A549 (cell line): Measurements from ENCODE around the gene SUSD3.

ENCODE experiments used
- CHD4 ChIP-seq: fragments of 200-600 bp; sonication (generic); IDR thresholded peaks from 2 replicates; pipeline ENCODE4 v1.6.1; 2016; ENCODE audit warnings: antibody characterized with exemption, mild to moderate bottlenecking, borderline replicate concordance
- CTCF ChIP-seq: fragments of >200 bp; sonication (Bioruptor Twin); formaldehyde crosslinking; IDR thresholded peaks from 3 replicates; pipeline ENCODE4 v1.5.1; 2016
- E2F6 ChIP-seq: IDR thresholded peaks from 2 replicates; pipeline ENCODE4 v1.6.1; 2012; ENCODE audit warnings: low read depth, borderline replicate concordance
- EHMT2 ChIP-seq: fragments of 200-600 bp; sonication (generic); IDR thresholded peaks from 2 replicates; pipeline ENCODE4 v1.6.1; 2016; ENCODE audit warnings: antibody characterized with exemption, low read depth, mild to moderate bottlenecking, moderate library complexity
- HOXB13 ChIP-seq: fragments of 250-450 bp; sonication (Bioruptor Pico); IDR thresholded peaks from 2 replicates; pipeline ENCODE4 v1.5.0; 2020; ENCODE audit warnings: low read depth, mild to moderate bottlenecking, moderate library complexity
- KDM1A ChIP-seq: fragments of 200-600 bp; sonication (generic); IDR thresholded peaks from 2 replicates; pipeline ENCODE4 v1.6.1; 2016; ENCODE audit warnings: low read depth, mild to moderate bottlenecking
- MAX ChIP-seq: IDR thresholded peaks from 2 replicates; pipeline ENCODE4 v1.6.1; 2012
- NFE2L2 ChIP-seq: fragments of 150-350 bp; conservative IDR thresholded peaks from 2 replicates; pipeline ENCODE4 v1.6.1; 2014; ENCODE audit warnings: low read length
- PBX3 ChIP-seq: IDR thresholded peaks from 2 replicates; pipeline ENCODE4 v1.6.1; 2012
- POLR2A ChIP-seq: IDR thresholded peaks from 2 replicates; pipeline ENCODE4 v1.6.1; 2012; ENCODE audit warnings: mild to moderate bottlenecking, low read length
- RAD21 ChIP-seq, 2 experiments: fragments of >200 bp in 1 of 2; sonication (Bioruptor Twin) in 1 of 2; formaldehyde crosslinking in 1 of 2; IDR thresholded peaks in 1 of 2; conservative IDR thresholded peaks in 1 of 2; 2 replicates in 1 of 2; 3 replicates in 1 of 2; pipeline ENCODE4 v1.6.1; 2012 to 2018; ENCODE audit warnings: inconsistent platforms in 1 of 2
- RFX5 ChIP-seq: fragments of 450-650 bp; IDR thresholded peaks from 2 replicates; pipeline ENCODE4 v1.7.1; 2014; ENCODE audit warnings: antibody characterized with exemption, mild to moderate bottlenecking, moderate library complexity

- TF ChIP-seq MAX = no peak
- TF ChIP-seq PBX3 = no peak
- TF ChIP-seq POLR2A = no peak
- TF ChIP-seq CTCF = no peak
- TF ChIP-seq RFX5 = no peak
- no peak for TF ChIP-seq RAD21 (conservative IDR thresholded peaks at IDR 0.05 in 1 of 2, IDR thresholded peaks at IDR 0.05 in 1 of 2)
- TF ChIP-seq HOXB13 (CRISPR knock-in tag) = no peak
- no peak for TF ChIP-seq NFE2L2
- TF ChIP-seq EHMT2 = no peak
- no peak for TF ChIP-seq CHD4
- TF ChIP-seq E2F6 = no peak
- no peak for TF ChIP-seq KDM1A
These were observed 31.0 kb downstream of the SUSD3 start for GRCh38 chr9:93089481-93089991.
